HL-60/S4 (cell line): Measurements from ENCODE around the gene R3HDM2.

Experiments
- in situ Hi-C: fragments of 300-500 bp; cut with MboI; formaldehyde crosslinking; loops from 2 replicates; pipeline ENCODE4 v1.14.3; 2022; ENCODE audit warnings: low sequenced_read_pairs

R3HDM2 gene

GRCh38 chr12:57220770-57221168 is 210.1 kb downstream of the R3HDM2 start:
- in situ Hi-C loops = no loop called here

GRCh38 chr12:57219993-57220754 is 210.7 kb downstream of the R3HDM2 start:
- in situ Hi-C loops = no loop called here

- in situ Hi-C loops = no loop called here
These were observed 211.4 kb downstream of the R3HDM2 start for GRCh38 chr12:57219205-57219992.

DNA sequence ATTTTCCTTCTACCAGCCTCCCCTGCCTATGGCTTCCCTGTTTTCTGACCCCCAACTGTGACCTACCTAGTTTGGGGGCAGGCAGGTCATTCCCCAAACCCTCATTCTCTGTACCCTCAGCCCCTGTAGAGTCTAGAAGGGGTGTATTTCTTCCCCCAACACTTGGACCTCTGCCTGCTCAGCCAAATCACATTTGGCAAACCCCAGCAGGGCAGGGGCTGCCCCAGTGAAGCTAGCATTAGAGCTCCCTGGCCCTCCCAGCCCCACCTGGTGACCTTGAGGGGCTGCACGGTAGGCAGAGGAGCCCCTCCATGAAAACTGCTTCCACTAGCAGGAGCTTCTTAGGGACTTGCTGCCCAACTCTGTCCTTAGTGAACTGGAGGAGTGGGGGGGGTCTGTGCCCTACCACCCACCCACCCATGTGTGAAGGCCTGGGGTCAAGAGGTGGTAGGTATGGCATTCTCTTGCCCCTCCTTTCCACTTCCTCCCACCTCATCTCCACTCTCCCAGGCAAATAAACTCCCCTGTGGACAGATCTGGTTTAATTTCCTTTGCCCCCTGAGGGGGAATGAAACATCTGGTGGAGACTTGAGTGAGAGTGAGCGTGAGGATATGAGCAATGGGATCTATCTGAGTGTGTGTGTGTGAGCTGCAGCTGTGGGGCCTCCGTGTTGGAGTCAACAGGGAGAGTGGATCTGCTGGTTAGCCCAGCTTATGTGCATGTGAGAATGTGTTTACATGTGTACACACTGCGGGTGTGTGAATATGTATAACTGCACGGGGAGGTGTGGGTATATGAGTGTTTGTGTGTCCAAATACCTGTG is 212.6 kb downstream of the R3HDM2 start:
- in situ Hi-C loops = no loop called here

GRCh38 chr12:57216921-57217879 is 213.6 kb downstream of the R3HDM2 start:
- in situ Hi-C loops = no loop called here

- in situ Hi-C loops = no loop called here
These were observed 214.6 kb downstream of the R3HDM2 start, which contains the start of gene NXPH4 for GRCh38 chr12:57216014-57216911. Gene NXPH4, plus strand, starts transcription at chr12:57216794. Its CDS starts 176 bp downstream, at chr12:57216970.

DNA sequence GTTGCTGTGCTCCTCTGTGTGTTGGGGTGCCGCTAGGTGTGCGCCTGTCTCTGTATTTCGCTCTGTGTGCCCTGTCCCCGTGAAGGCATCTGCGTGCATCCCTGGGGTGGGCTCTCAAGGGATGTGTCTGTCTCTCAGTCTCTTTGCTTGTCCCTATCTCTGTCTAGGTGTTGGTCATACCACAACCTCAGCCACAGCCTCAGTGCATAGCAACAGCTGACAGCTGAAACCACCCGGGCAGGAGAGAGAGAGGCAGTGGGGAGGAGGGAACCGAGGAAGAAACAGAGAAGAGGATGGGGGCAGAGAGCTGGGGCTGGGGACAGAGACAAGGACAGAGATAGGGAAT is 215.2 kb downstream of the R3HDM2 start:
- in situ Hi-C loops = no loop called here

DNA sequence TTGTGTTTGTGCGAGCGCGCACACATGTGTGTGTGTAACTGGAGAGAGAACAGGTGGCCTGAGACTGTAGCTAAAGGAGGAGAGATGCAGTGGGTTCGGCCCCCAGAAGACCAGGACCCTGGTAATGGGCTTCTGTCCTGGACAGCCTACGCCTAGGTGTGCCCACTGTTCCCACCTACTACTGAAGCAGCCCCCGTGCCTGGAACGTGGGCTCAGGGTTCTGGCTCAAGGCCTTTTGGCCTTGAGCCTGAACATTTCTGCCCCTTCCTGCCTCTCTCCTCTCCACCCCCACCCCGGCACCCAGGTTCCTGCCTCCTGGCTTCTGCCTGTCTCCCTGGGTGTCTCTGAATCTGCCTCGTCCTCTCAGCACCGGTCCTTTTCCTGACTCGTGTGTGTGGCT is 215.8 kb downstream of the R3HDM2 start:
- in situ Hi-C loops = no loop called here

- in situ Hi-C loops = no loop called here
These were observed 216.5 kb downstream of the R3HDM2 start for GRCh38 chr12:57214398-57214781.

DNA sequence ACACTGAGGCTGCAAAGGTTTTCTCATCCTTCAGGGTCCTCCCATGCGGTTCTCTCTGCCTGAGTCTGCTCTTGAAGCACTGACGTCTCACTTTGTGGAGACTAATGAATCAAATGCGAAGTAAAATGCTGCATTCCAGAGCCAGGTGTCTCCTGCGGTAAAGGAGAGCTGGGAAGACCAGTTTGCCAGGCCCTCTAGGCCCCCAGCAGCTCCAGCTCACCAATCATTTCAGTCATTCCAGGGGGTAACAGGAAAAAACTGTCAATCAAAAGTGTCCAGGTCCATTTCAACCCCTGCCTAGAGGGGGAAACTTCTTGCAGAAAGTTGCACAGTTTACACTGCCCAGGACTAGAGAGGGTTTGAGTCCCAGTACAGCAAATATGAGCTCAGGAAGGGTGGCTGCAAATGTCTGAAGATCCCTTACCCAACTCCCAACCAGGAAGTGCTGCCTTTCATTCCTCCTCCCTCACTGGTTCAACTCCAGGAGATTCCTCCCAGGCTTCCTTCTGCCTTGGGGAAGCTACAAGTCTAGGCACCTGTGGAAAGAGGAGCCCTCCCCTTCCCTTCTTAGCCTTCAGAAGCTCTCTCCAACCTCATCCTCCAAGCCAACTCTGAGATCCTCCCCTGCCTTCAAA is 217.0 kb downstream of the R3HDM2 start:
- in situ Hi-C loops = no loop called here

- in situ Hi-C loops = no loop called here
These were observed 217.7 kb downstream of the R3HDM2 start for GRCh38 chr12:57213058-57213715.

GRCh38 chr12:57212701-57213057 is 218.2 kb downstream of the R3HDM2 start:
- in situ Hi-C loops = no loop called here

GRCh38 chr12:57211791-57212700 is 218.8 kb downstream of the R3HDM2 start:
- in situ Hi-C loops = no loop called here

GRCh38 chr12:57210926-57211692 is 219.7 kb downstream of the R3HDM2 start:
- in situ Hi-C loops = no loop called here

- in situ Hi-C loops = no loop called here
These were observed 220.4 kb downstream of the R3HDM2 start for GRCh38 chr12:57210461-57210860.

- in situ Hi-C loops = no loop called here
These were observed 220.9 kb downstream of the R3HDM2 start for GRCh38 chr12:57209916-57210315.
